Measurements from ENCODE around the gene SPATA18. TPM values are rescaled to one million over a fixed set of nuclear protein-coding genes. Genes with fewer than 3 reads are reported as not detected.

Gene SPATA18
- polyA plus RNA-seq, 1 donor (not counting 4 experiments of a cell fraction or from before 2014, with no cell fraction given) = 5.6 TPM

- Histone ChIP-seq H3K79me2 (ENCODE audit: control insufficient read depth, insufficient read depth, low read length) (no peaks in the 10 kb centered on the region), H3K4me2 (ENCODE audit: control insufficient read depth, extremely low read depth, insufficient read depth, low read depth, low read length) (no peak overlapping the region), H3K4me3 (ENCODE audit: control insufficient read depth in 2 of 3, extremely low read depth in 1 of 3, insufficient read depth in 2 of 3, low read depth in 1 of 3, low read length in 3 of 3) (no peak overlapping the region), H3K4me1 (ENCODE audit: control insufficient read depth, extremely low read depth, insufficient read depth, low read length) (no peaks in the 10 kb centered on the region), H3K36me3 (ENCODE audit: control insufficient read depth in 2 of 2, extremely low read depth in 1 of 2, insufficient read depth in 2 of 2, low read length in 2 of 2) (no peaks in the 10 kb centered on the region), H2AFZ (ENCODE audit: control insufficient read depth, low read length) (no peak overlapping the region), H3K27me3 (ENCODE audit: control insufficient read depth, extremely low read depth, insufficient read depth, low read length) (no peaks in the 10 kb centered on the region), H3K9ac (ENCODE audit: control insufficient read depth, extremely low read depth, insufficient read depth, low read length) (no peak overlapping the region), H3K9me1 (ENCODE audit: control insufficient read depth, extremely low read depth, insufficient read depth, low read length) (no peaks in the 10 kb centered on the region), H3K9me3 (ENCODE audit: control insufficient read depth, low read depth, low read length) (no peaks in the 10 kb centered on the region), H3K27ac (ENCODE audit: control insufficient read depth, insufficient read depth, low read length) (no peak overlapping the region), H4K20me1 (ENCODE audit: control insufficient read depth, extremely low read depth, insufficient read depth, low read length) (no peaks in the 10 kb centered on the region)
- dilution Hi-C loops (cut with MboI; ENCODE audit: extremely low pct_ligation_motif_present, low sequenced_read_pairs) = no loop called here
- FAIRE-seq (peak; percentile 60), DNase-seq (ENCODE audit: low read depth, low spot score) (no peak)
- TF ChIP-seq, protein P1, sequence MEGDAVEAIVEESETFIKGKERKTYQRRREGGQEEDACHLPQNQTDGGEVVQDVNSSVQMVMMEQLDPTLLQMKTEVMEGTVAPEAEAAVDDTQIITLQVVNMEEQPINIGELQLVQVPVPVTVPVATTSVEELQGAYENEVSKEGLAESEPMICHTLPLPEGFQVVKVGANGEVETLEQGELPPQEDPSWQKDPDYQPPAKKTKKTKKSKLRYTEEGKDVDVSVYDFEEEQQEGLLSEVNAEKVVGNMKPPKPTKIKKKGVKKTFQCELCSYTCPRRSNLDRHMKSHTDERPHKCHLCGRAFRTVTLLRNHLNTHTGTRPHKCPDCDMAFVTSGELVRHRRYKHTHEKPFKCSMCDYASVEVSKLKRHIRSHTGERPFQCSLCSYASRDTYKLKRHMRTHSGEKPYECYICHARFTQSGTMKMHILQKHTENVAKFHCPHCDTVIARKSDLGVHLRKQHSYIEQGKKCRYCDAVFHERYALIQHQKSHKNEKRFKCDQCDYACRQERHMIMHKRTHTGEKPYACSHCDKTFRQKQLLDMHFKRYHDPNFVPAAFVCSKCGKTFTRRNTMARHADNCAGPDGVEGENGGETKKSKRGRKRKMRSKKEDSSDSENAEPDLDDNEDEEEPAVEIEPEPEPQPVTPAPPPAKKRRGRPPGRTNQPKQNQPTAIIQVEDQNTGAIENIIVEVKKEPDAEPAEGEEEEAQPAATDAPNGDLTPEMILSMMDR (optimal IDR thresholded peaks at IDR 0.05 in 1 of 3, IDR thresholded peaks at IDR 0.05 in 1 of 3, conservative IDR thresholded peaks at IDR 0.05 in 1 of 3; ENCODE audit: extremely low read depth in 1 of 3, insufficient read depth in 2 of 3, low read length in 3 of 3) = no peak
- no peak for TF ChIP-seq EZH2 (IDR thresholded peaks at IDR 0.05; ENCODE audit: low read length)
Measured at GRCh38 chr4:52096048-52096447, 44.9 kb downstream of the SPATA18 start.

DNA sequence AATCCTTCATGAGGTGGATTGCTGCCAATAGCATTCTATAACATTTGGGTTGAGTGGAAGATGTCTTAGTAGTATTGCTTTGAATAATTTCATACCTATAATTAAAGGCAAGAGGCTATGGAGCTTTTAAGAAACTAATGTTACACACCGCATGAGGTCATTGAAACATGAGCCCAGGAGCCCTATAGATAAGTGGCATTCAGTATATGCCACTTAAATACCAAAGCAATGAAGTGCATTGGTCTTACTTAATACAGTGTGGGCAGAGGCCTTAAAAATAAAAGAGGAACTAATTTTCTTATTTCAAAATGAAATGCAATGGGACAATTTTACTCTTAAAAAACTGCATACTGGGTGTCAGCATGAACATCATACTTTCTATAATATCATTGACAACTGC is 47.5 kb downstream of the SPATA18 start:
- Histone ChIP-seq H3K79me2 (ENCODE audit: control insufficient read depth, insufficient read depth, low read length) (no peaks in the 10 kb centered on the region), H3K9me3 (ENCODE audit: control insufficient read depth, low read depth, low read length) (no peaks in the 10 kb centered on the region), H4K20me1 (ENCODE audit: control insufficient read depth, extremely low read depth, insufficient read depth, low read length) (no peaks in the 10 kb centered on the region), H3K9ac (ENCODE audit: control insufficient read depth, extremely low read depth, insufficient read depth, low read length) (no peak overlapping the region), H3K9me1 (ENCODE audit: control insufficient read depth, extremely low read depth, insufficient read depth, low read length) (no peaks in the 10 kb centered on the region), H3K4me1 (ENCODE audit: control insufficient read depth, extremely low read depth, insufficient read depth, low read length) (peaks cover 3% of the 10 kb centered on the region), H3K4me2 (ENCODE audit: control insufficient read depth, extremely low read depth, insufficient read depth, low read depth, low read length) (no peak overlapping the region), H3K27ac (ENCODE audit: control insufficient read depth, insufficient read depth, low read length) (no peak overlapping the region), H3K36me3 (ENCODE audit: control insufficient read depth in 2 of 2, extremely low read depth in 1 of 2, insufficient read depth in 2 of 2, low read length in 2 of 2) (no peaks in the 10 kb centered on the region), H2AFZ (ENCODE audit: control insufficient read depth, low read length) (no peak overlapping the region), H3K27me3 (ENCODE audit: control insufficient read depth, extremely low read depth, insufficient read depth, low read length) (no peaks in the 10 kb centered on the region), H3K4me3 (ENCODE audit: control insufficient read depth in 2 of 3, extremely low read depth in 1 of 3, insufficient read depth in 2 of 3, low read depth in 1 of 3, low read length in 3 of 3) (no peak overlapping the region)
- DNase-seq (ENCODE audit: low read depth, low spot score) (no peak), FAIRE-seq (no peak)
- dilution Hi-C loops (cut with MboI; ENCODE audit: extremely low pct_ligation_motif_present, low sequenced_read_pairs) = no loop called here
- TF ChIP-seq EZH2 (IDR thresholded peaks at IDR 0.05; ENCODE audit: low read length) = no peak
- TF ChIP-seq, protein P1 (optimal IDR thresholded peaks at IDR 0.05 in 1 of 3, IDR thresholded peaks at IDR 0.05 in 1 of 3, conservative IDR thresholded peaks at IDR 0.05 in 1 of 3; ENCODE audit: extremely low read depth in 1 of 3, insufficient read depth in 2 of 3, low read length in 3 of 3) = no peak

Measured in keratinocyte (primary cell).